Choroid plexus epithelial cell (primary cell): ENCODE results near the gene COQ8B.

Source experiments
- DNase-seq: peaks from one replicate; pipeline ENCODE4 v3.0.0-alpha.2; 2010; ENCODE audit warnings: low read depth
- H3K4me3 ChIP-seq: 2 replicates; pipeline ENCODE4 v1.5.1; 2011; ENCODE audit warnings: low read depth, mild to moderate bottlenecking, control low read depth, low read length, moderate library complexity
- CTCF ChIP-seq: conservative IDR thresholded peaks from 2 replicates; pipeline ENCODE4 v1.5.1; 2011; ENCODE audit warnings: low read depth, mild to moderate bottlenecking, control low read depth, inconsistent platforms, low read length, moderate library complexity

Gene COQ8B

DNA sequence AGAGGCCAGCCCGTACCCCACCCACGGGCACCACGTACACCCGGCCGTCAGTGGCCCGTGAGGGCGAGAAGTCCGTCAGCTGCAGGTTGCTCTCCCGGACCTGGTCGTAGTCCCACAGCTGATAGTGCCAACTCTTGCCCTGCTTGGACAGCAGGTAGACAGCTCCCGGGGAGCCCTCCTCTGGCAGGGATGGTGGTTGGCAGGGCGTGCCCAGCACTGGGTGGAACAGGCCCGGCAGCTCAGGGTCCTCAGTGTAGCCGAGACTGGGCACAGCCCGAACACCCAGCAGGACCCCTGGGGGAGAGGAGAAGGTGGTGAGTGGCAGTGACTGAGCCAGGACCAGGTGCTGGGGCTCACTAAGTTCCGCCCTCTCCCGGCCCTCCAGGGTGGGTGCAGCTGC lies 25.8 kb upstream of the COQ8B start:
- no peak overlapping the region for H3K4me3 ChIP-seq
- DNase-seq, result no peak
- no peak for TF ChIP-seq CTCF

DNA sequence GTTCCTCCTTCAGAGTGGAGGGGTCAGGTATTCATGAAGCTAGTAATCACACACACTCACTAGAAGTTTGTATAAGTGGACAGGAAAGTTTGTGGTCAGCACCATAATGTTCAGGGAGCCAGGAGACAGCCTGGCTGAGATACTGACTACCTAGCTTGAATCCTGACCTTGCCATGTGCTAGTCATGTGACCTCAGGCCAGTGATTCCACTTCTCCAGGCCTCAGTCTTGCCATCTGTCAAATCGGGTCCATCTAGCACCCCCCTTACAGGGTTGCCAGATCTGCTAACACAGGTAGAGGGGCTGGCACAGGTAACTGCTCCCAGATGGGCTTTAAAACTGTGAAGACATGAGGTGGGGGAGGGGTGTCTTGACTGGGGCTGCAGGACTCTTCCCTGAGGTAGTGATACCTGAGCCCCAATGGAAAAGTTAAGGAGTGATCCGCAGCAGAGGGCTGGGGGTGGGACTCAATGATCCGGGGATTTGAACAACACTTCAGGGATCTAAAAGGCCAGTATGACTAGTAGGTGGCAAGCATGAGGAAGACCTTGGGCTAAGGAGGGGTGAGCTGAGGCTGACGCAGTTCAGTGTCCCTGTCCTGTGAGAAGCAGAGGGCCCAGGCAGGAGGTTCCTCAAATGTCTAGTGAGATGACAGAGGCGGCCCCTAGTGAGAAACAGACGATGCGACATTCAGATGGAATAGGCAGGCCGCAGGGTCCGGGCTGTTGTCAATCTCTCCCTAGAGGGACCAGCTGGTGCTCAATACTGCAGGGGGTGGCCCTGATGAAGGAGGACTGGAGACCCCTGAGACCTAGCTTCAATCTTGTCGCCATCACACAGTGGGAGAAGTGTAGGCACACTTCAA lies 25.1 kb upstream of the COQ8B start:
- DNase-seq, result no peak
- TF ChIP-seq CTCF, result no peak
- H3K4me3 ChIP-seq, result no peak overlapping the region

- H3K4me3 ChIP-seq, result no peak overlapping the region
- TF ChIP-seq CTCF, result no peak
- DNase-seq, result no peak
These were observed 24.1 kb upstream of the COQ8B start for GRCh38 chr19:40740747-40741146.

- TF ChIP-seq CTCF, result no peak
- DNase-seq, result no peak
- H3K4me3 ChIP-seq, result no peak overlapping the region
These were observed 23.4 kb upstream of the COQ8B start for GRCh38 chr19:40739871-40740703.

DNA sequence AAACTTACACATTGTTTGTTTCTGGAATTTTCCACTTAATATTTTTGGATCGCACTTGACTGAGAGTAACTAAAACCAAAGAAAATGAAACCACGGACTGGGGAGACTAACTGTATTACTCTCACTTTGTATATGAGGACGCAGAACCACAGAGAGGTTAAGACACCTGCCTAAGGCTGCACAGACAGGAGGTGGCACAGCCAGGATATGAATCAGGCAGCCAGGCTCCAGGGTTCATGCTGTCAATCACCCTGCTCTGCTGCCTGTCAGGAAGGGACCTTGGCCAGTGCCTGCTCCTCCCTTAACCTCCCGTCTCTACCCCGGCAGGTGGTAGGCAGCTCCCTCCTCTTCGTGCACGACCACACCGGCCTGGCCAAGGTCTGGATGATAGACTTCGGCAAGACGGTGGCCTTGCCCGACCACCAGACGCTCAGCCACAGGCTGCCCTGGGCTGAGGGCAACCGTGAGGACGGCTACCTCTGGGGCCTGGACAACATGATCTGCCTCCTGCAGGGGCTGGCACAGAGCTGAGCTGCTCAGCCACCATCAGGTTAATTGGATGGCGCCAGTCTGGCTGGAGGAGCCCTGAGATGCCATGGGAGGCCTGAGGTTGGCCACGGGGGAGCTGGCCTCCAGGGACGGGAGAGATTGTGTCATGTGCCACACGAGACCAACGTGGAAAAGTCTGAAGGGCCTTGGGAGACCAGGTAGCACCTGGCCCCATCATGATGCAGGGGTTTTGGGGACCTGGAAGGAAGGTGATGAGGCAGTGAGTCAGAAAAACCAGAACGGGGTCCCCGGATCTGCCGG lies 22.5 kb upstream of the COQ8B start:
- TF ChIP-seq CTCF, result no peak
- DNase-seq, result no peak
- no peak overlapping the region for H3K4me3 ChIP-seq

DNA sequence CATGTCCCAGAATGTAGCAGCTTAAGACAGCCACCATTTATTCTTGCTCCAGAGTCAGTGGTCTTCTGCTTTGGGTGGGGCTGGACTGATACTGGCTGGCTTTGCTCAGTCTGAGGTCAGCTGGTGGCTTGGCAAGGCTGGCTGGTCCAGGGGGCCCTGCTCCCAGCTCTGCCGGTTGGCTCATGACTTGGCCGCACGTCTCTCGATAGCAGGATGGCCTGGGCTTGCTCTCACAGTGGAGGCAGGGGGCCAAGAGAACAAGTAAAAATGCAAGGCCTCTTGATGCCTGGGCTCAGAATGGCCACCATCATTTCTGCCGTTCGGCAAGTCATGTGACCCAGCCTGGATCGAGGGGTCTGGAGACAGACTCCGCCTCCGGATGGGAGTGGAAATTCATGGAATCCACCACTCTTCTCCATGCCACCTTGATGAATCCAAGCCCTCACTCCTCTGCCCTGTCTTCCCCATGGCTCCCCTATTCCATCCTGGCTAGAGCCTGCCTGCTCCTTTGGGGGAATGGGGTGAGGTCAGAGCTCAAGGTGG lies 20.5 kb upstream of the COQ8B start:
- H3K4me3 ChIP-seq, result no peak overlapping the region
- no peak for TF ChIP-seq CTCF
- DNase-seq, result no peak
